SJSA1 (cell line): ENCODE data around the gene ZNF106. TPM values are rescaled to one million over a fixed set of nuclear protein-coding genes. Genes with fewer than 3 reads are reported as not detected.

ENCODE experiments used
- DNase-seq, 2 experiments: peaks; one replicate each; pipeline ENCODE4 v3.0.0-alpha.2; 2015 to 2020; ENCODE audit warnings: low spot score in 2 of 2, low read depth in 1 of 2
- H3K27ac ChIP-seq: fragments of 250-450 bp; sonication (Bioruptor Pico); 2 replicates; pipeline ENCODE4 v1.5.1; 2020; ENCODE audit warnings: mild to moderate bottlenecking, moderate library complexity
- H3K27me3 ChIP-seq: fragments of 250-450 bp; sonication (Bioruptor Pico); replicated peaks from 2 replicates; pipeline ENCODE4 v1.5.1; 2020; ENCODE audit warnings: mild to moderate bottlenecking, moderate library complexity
- H3K36me3 ChIP-seq: fragments of 250-450 bp; sonication (Bioruptor Pico); 2 replicates; pipeline ENCODE4 v1.5.1; 2020; ENCODE audit warnings: mild to moderate bottlenecking
- H3K4me1 ChIP-seq: fragments of 250-450 bp; sonication (Bioruptor Pico); replicated peaks from 2 replicates; pipeline ENCODE4 v1.6.1; 2021; ENCODE audit warnings: mild to moderate bottlenecking
- H3K4me3 ChIP-seq: fragments of 250-450 bp; sonication (Bioruptor Pico); 2 replicates; pipeline ENCODE4 v1.5.1; 2020; ENCODE audit warnings: mild to moderate bottlenecking
- H3K9me3 ChIP-seq: fragments of 250-450 bp; sonication (Bioruptor Pico); replicated peaks from 2 replicates; pipeline ENCODE4 v1.5.1; 2020; ENCODE audit warnings: mild to moderate bottlenecking
- total RNA-seq: library from RNA; depleted of rRNA; stranded (reverse); fragments of >200 nt; shearing (Covaris generic); gene quantifications from 2 replicates; pipeline ENCODE4 v1.2.3, GENCODE V29; 2014

The ZNF106 gene
- total RNA-seq, 1 experiment from 2014 or later: 61.6 TPM

DNA sequence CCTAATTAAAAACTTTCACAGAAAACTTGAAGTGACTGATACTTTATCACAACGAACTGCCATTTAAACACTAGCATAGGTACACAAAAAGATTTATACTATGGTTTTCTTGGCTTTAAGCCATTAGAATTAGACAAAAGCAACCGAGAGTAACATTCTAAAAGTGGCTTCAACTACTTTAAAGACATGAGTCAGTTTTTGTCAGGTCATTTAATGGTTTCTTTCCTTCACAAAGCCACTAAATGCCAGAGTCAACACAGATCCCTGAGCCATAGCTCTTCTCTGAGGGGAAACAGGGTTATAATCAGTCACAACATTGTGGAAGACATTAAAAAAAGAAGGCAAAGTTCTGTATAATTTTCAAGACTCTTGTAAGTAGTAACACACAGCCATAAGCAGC lies 77.0 kb downstream of the ZNF106 start:
- peak in 1 of 2 experiments; percentile 12 for DNase-seq
- Histone ChIP-seq H3K36me3 (peaks cover 61% of the 10 kb centered on the region), H3K9me3 (no peaks in the 10 kb centered on the region), H3K27ac (no peak overlapping the region), H3K4me1 (peaks cover 8% of the 10 kb centered on the region; the same call in 1 of the 2 replicates), H3K4me3 (no peak overlapping the region), H3K27me3 (no peaks in the 10 kb centered on the region)

DNA sequence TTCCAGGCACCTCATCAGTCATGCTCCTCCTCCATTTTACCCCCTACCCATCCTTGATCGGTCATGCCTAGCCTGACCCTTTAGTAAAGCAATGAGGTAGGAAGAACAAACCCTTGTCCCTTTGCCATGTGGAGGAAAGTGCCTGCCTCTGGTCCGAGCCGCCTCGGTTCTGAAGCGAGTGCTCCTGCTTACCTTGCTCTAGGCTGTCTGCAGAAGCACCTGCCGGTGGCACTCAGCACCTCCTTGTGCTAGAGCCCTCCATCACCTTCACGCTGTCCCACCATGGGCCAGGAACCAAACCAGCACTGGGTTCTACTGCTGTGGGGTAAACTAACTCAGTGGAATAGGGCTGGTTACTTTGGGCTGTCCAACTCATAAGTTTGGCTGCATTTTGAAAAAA lies 79.1 kb downstream of the ZNF106 start:
- no peaks in the 10 kb centered on the region for H3K27me3 ChIP-seq
- no peak overlapping the region for H3K4me3 ChIP-seq
- H3K36me3 ChIP-seq: peaks cover 44% of the 10 kb centered on the region
- peaks cover 8% of the 10 kb centered on the region; the same call in 1 of the 2 replicates for H3K4me1 ChIP-seq
- no peaks in the 10 kb centered on the region for H3K9me3 ChIP-seq
- no peak for DNase-seq
- no peak overlapping the region for H3K27ac ChIP-seq

DNA sequence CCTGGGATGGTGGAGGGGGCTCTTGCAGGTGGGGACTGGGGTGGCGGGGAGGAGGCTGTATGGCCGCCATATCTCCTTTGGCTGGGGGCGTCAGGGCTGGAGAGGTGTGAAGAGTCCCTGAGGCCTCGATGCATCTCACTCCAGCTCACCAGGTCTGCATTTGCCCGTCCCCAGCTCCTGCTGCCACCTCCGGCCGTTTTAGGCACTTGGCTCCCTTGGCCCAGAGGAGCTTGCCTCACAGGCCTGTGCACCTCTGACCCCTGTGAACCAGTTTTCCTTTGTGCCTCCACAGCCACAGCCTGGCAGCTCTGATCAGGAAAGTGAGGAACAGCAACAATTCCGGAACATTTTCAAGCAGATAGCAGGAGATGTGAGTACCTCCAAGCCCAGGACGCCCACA lies 81.9 kb downstream of the ZNF106 start:
- H3K9me3 ChIP-seq: no peaks in the 10 kb centered on the region
- DNase-seq: no peak
- no peak overlapping the region for H3K27ac ChIP-seq
- peaks cover 15% of the 10 kb centered on the region for H3K36me3 ChIP-seq
- H3K27me3 ChIP-seq: no peaks in the 10 kb centered on the region
- H3K4me1 ChIP-seq: peaks cover 2% of the 10 kb centered on the region; the same call in 1 of the 2 replicates
- no peak overlapping the region for H3K4me3 ChIP-seq

DNA sequence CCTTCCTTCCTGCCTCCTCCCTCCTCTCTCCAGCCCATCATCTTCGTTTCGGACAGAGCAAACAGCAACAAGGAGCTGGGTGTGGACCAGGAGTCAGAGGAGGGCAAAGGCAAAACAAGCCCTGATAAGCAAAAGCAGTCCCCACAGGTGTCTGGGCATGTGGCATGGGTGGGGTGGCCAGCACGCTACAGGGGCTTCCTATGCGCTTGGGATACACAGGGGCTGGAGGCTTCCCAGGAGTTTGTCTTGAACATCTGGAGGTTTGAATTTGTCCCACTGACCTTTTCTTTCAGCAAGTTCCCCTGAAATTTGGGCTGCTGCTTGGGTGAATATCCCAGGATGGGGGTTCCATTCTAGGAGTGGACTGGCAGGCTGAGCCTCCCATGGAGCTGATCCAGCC lies 82.8 kb downstream of the ZNF106 start:
- H3K27me3 ChIP-seq: no peaks in the 10 kb centered on the region
- H3K9me3 ChIP-seq: no peaks in the 10 kb centered on the region
- H3K4me3 ChIP-seq: no peak overlapping the region
- no peak overlapping the region for H3K27ac ChIP-seq
- no peaks in the 10 kb centered on the region for H3K4me1 ChIP-seq
- peaks cover 14% of the 10 kb centered on the region for H3K36me3 ChIP-seq
- no peak for DNase-seq

DNA sequence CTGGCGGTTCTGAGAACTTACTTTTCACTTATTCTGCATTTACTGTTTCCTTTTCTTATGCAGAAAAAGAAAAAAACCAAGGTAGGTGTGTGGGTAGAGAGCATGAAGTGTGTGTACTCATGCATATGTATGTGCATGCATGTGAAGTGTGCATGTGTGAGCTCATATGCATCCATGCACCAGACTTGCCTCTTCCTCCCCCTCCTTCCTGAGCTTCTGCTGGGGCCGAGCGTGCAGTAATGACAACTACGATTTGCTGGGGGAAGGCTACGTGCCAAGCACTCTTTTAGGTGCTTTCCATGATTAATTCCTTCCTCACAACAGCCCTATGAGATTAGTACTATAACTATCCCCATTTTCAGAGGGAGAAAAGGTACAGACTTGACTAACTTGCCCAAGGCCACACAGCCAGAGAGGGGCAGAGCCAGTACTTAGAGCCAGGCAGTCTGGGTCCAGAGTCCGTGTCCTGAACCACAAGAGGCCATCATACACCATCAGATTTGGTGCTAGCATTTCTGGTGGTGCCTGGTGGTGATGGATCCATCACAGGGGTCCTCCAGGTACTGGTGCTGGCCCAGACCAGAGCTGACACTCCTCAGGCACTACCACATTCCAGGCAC lies 85.0 kb downstream of the ZNF106 start:
- DNase-seq: no peak
- no peak overlapping the region for H3K27ac ChIP-seq
- no peaks in the 10 kb centered on the region for H3K9me3 ChIP-seq
- no peaks in the 10 kb centered on the region; the same call in 1 of the 2 replicates for H3K4me1 ChIP-seq
- no peak overlapping the region for H3K4me3 ChIP-seq
- no peaks in the 10 kb centered on the region for H3K27me3 ChIP-seq
- H3K36me3 ChIP-seq: peaks cover 3% of the 10 kb centered on the region; the same call in 1 of the 2 replicates

DNA sequence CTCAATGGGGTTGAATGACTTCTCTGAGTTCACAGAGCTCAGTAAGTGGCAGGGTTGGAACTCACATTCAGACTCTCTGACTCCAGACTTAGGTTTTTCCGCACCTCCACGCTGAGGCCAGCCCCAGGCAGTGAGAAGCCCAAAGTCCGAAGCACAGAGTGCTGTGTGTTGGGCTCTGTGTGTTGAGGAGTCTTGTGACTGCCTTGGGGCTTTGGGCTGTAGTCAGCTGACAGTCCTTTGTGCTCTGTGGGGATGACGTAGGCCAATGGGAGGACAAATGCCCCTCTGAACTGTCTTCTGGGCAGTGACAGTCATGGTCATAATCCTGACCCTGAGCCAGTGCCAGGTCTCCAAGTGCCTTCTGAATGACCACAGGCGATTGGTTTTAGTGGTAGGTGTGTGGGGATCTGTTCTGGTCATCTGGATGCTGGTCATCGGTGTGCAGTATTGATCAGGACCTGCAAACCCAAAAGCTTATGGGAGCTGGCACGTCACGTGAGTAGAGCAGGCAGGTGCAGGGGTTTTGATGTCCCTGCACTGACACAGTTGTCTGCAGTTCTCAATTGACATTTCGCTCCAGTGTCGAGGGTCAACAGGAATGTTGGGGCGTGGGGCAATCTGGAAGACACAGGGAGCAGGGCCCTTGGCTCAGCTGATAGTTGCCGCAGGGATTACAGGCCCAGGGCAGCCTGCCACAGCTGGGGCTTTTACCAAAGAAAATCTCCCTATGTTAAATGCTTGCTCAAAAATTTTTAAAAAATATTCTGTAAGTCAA lies 86.3 kb downstream of the ZNF106 start:
- no peak for DNase-seq
- H3K27me3 ChIP-seq: no peaks in the 10 kb centered on the region
- H3K9me3 ChIP-seq: no peaks in the 10 kb centered on the region
- H3K36me3 ChIP-seq: no peaks in the 10 kb centered on the region
- H3K4me3 ChIP-seq: no peak overlapping the region
- H3K4me1 ChIP-seq: no peaks in the 10 kb centered on the region; the same call in 1 of the 2 replicates
- H3K27ac ChIP-seq: no peak overlapping the region

DNA sequence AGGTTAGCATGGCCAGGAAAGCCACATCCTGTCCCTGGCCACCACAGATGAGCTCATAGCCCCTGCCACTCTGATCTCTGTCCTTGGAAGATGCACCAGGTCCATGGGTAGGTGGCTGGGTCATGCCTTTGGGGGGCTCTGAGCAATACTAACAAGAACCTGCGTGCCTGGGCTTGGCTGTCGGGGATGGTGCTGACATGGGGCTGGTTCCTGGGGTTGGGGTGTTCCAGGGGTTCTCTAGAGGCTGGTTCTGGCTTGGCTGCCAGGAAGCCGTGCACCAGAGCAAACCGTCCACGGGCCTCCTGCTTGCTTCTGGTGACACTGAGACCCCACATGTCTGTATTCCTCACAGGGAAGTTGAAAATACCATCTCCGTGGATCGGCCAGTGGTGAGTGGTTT lies 87.6 kb downstream of the ZNF106 start:
- Histone ChIP-seq H3K36me3 (no peaks in the 10 kb centered on the region), H3K27me3 (no peaks in the 10 kb centered on the region), H3K27ac (no peak overlapping the region), H3K9me3 (no peaks in the 10 kb centered on the region), H3K4me3 (no peak overlapping the region), H3K4me1 (no peaks in the 10 kb centered on the region; the same call in 1 of the 2 replicates)
- DNase-seq: no peak

DNA sequence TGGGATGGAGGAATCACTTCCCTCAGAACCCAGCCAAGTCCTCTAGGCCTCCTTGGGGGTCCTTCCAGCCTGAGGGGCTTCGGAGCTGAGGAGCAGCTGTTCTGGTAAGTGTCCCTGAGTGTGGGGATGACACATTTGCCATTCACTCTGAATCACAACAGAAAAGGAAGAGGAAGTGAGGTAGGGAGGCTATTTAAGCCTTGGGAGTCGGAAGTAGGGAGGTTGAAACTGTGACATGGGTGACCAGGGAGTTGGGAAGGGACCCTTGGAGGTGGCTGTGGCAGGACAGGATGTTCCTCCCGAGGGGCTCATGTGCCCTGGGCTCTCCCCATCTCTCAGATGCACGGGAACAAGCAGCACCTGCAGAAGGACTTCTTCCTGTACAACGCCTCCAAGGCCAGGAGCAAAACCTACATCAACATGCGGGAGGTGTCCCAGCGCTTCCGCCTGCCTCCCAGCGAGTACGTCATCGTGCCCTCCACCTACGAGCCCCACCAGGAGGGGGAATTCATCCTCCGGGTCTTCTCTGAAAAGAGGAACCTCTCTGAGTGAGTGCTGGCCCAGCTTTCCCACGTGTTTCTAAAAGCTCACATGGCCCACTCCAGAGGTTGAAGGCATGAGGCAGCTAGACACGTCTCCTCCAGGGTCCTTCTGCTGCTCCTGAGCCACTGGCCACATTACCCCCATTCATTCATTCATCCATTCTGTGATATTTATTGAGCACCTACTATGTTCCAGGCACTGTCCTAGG lies 88.3 kb downstream of the ZNF106 start:
- no peak for DNase-seq
- Histone ChIP-seq H3K9me3 (no peaks in the 10 kb centered on the region), H3K4me1 (no peaks in the 10 kb centered on the region; the same call in 1 of the 2 replicates), H3K4me3 (no peak overlapping the region), H3K27me3 (no peaks in the 10 kb centered on the region), H3K36me3 (no peaks in the 10 kb centered on the region), H3K27ac (no peak overlapping the region)

DNA sequence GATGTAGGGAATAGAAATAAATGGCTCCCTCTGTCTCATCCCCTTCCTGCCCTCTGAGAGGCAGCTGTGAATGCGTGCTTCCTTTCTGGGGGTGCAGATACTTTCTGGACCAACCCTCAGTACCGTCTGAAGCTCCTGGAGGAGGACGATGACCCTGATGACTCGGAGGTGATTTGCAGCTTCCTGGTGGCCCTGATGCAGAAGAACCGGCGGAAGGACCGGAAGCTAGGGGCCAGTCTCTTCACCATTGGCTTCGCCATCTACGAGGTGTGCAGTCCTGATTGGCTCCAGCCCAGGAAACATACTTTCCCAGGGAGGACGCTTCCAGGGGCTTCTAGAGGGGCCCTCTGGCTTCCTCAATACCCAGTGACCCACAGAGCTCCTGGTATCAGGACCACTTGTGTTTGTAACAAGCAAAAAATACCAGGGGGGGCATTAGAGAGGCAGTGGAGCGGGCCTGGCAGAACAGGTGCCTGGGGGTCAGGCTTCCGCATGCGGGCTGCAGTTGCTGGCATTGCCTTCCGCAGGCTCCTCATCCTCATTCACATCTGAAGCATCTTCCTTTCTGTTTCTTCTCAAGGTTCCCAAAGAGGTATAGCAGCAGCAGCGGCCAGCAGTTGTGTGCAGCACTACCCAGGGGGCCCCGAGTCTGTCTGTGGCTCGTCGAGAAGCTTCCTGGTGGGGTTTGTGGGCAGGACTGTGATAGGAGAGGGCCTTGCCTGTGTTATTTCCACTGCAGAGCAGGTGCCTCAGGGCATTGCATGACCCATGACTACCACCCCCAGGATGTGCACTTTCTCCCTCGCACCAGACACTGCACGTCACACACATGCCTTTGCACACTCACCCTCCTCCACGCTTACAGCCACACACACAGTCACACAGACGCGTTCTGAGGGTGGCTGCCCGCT lies 89.1 kb downstream of the ZNF106 start:
- no peak for DNase-seq

DNA sequence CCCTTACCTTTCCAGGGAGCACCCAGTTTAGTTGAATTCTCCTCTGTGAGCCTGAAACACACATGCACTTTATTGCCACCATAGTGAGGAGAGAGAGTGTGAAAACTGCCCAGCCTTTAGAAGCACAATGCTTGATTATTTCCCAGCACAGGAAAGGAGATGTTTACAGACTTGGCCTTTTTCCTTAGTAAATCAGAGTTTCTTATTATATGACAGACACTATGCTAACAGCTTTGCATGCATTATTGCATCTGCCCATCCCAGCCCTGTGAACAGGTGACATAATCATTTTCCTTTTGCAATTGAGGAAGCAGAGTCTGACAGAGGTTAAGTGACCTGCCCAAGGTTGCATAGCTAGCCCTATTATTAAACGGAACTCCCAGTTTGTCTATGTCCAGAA lies 95.1 kb downstream of the ZNF106 start:
- Histone ChIP-seq H3K36me3 (no peaks in the 10 kb centered on the region), H3K27ac (no peak overlapping the region), H3K27me3 (no peaks in the 10 kb centered on the region), H3K4me3 (no peak overlapping the region), H3K4me1 (no peaks in the 10 kb centered on the region), H3K9me3 (no peaks in the 10 kb centered on the region)
- no peak for DNase-seq

More for the DNA sequence above, 89.1 kb downstream of the ZNF106 start:
- no peaks in the 10 kb centered on the region for H3K9me3 ChIP-seq
- H3K27me3 ChIP-seq: no peaks in the 10 kb centered on the region
- H3K27ac ChIP-seq: no peak overlapping the region
- no peak overlapping the region for H3K4me3 ChIP-seq
- no peaks in the 10 kb centered on the region for H3K36me3 ChIP-seq
- no peaks in the 10 kb centered on the region; the same call in 1 of the 2 replicates for H3K4me1 ChIP-seq

DNA sequence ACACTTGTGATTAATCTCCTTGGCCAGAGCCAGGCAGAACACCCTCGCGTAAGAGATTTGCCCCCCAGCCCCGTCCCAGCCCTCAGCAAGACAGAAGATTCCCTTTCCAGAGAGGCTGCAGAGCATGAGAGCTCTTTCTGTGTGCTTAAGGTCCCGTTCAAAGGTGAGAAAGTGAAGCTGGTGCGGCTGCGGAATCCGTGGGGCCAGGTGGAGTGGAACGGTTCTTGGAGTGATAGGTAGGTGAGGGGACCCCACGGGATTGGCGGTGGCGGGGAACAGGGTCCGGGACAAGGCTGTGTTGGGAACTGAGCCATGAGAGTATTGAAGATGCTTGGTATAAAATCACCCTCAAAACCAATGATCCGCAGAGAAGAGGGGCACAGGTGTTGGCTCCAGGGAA lies 96.8 kb downstream of the ZNF106 start:
- H3K9me3 ChIP-seq: no peaks in the 10 kb centered on the region
- no peak for DNase-seq
- H3K36me3 ChIP-seq: no peaks in the 10 kb centered on the region
- H3K27me3 ChIP-seq: no peaks in the 10 kb centered on the region
- no peak overlapping the region for H3K4me3 ChIP-seq
- no peak overlapping the region for H3K27ac ChIP-seq
- no peaks in the 10 kb centered on the region for H3K4me1 ChIP-seq

DNA sequence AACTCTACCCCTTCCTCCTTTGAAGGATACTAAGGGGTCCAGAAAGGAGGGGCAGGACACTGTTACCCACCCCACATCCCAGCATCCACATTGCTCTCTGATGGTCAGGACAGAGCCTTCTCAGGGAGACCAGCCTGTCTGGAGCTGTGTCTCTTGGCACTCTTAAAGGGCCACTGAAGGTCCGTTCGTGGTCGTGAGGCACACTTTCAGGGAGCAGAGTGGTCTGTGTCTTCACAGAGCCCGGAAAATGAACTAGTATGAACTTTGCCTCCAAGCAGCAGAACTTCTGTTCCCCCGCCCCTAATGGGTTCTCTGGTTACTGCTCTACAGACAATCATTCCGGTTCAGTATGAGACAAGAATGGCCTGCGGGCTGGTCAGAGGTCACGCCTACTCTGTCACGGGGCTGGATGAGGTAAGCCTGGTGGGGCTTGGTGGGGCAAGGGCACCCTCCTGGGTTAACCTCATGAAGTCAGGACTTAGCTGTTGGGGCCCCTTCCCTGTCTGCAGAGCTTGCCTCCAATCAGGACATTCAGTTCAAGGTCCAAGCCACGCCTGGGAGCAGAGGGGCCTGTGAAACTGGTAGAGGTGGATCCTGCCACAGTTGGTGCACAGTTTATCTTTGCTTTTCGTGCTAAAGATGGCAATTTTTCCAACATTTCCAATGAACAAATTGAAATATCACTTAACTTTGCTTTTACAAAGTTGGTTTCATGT lies 98.5 kb downstream of the ZNF106 start:
- no peak for DNase-seq
- no peaks in the 10 kb centered on the region for H3K36me3 ChIP-seq
- H3K27ac ChIP-seq: no peak overlapping the region
- H3K9me3 ChIP-seq: no peaks in the 10 kb centered on the region
- no peaks in the 10 kb centered on the region for H3K27me3 ChIP-seq
- no peak overlapping the region for H3K4me3 ChIP-seq
- no peaks in the 10 kb centered on the region for H3K4me1 ChIP-seq

DNA sequence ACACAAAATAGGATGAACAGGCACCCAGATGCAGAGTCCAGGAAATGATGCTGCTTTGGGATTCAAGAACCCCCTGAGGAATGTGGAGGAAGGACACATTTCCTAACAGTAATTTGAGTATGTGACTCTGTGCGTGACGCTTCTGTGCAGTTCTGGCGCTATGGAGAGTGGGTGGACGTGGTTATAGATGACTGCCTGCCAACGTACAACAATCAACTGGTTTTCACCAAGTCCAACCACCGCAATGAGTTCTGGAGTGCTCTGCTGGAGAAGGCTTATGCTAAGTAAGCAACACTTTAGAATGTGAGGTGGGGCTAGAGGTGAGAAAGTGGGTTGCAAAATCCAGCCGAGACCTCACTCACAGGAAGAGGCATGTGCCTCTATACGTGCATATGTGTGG lies 103.3 kb downstream of the ZNF106 start:
- Histone ChIP-seq H3K36me3 (no peaks in the 10 kb centered on the region), H3K27ac (no peak overlapping the region), H3K9me3 (no peaks in the 10 kb centered on the region), H3K4me1 (0 out of 2 replicates have a peak, but pooled peaks cover 3% of the 10 kb centered on the region), H3K27me3 (no peaks in the 10 kb centered on the region), H3K4me3 (no peak overlapping the region)
- no peak for DNase-seq
